HFFc6 (cell line): Measurements from ENCODE around the gene GABRG3. TPM values are rescaled to one million over a fixed set of nuclear protein-coding genes. Genes with fewer than 3 reads are reported as not detected.

Experiments
- DNase-seq: peaks from one replicate; pipeline ENCODE4 v3.0.0-alpha.2; 2018
- H3K27ac Mint-ChIP-seq: 2 replicates; pipeline ENCODE4 v1.8.0; 2020; ENCODE audit warnings: mild to moderate bottlenecking, mixed read lengths
- H3K27me3 Mint-ChIP-seq: 2 replicates; pipeline ENCODE4 v1.8.0; 2021; ENCODE audit warnings: mild to moderate bottlenecking, moderate library complexity, mixed read lengths; ENCODE audit not compliant: insufficient read depth
- H3K36me3 Mint-ChIP-seq: 2 replicates; pipeline ENCODE4 v1.8.0; 2021; ENCODE audit warnings: low read depth, mixed read lengths
- H3K4me1 Mint-ChIP-seq: 2 replicates; pipeline ENCODE4 v1.8.0; 2020; ENCODE audit warnings: low read depth, mixed read lengths
- H3K4me3 Mint-ChIP-seq: 2 replicates; pipeline ENCODE4 v1.8.0; 2020; ENCODE audit warnings: mild to moderate bottlenecking, moderate library complexity, mixed read lengths
- H3K9me3 Mint-ChIP-seq: 2 replicates; pipeline ENCODE4 v1.8.0; 2020; ENCODE audit warnings: mild to moderate bottlenecking, mixed read lengths
- total RNA-seq, 6 experiments: library from RNA; stranded (reverse); fragmentation: NEBNext Ultra II Directional; extraction: Animal tissue kit (Norgen Biotek cat#: 25700); gene quantifications; 2 replicates in 1 of 6; 3 replicates in 5 of 6; pipeline ENCODE4 v1.2.3, GENCODE V29; 2021
- TF ChIP-seq, protein P1 (sequence below): fragments of 200-600 bp; sonication (generic); IDR thresholded peaks from 2 replicates; pipeline ENCODE4 v1.5.0; 2021; ENCODE audit warnings: antibody characterized with exemption, mild to moderate bottlenecking

The GABRG3 gene
- total RNA-seq, 6 experiments from 2014 or later: not detected

DNA sequence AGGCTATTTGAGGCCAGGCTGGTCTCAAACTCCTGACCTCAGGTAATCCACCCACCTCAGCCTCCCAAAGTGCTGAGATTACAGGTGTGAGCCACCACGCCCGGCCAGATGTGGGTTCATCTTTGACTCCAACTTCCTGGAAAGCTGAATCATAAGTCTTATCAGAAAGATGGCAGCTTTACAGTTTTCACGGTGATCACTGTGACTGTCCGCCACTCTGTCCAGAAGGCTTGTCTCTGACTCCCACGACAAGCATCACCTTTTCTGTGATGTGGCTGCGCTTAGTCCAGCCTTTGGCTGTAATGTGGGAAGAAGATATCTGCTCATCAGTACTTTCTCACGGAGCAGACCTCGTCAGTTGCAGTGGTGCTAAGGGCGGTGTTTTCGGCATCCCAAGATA lies 527.7 kb downstream of the GABRG3 start:
- TF ChIP-seq, protein P1, sequence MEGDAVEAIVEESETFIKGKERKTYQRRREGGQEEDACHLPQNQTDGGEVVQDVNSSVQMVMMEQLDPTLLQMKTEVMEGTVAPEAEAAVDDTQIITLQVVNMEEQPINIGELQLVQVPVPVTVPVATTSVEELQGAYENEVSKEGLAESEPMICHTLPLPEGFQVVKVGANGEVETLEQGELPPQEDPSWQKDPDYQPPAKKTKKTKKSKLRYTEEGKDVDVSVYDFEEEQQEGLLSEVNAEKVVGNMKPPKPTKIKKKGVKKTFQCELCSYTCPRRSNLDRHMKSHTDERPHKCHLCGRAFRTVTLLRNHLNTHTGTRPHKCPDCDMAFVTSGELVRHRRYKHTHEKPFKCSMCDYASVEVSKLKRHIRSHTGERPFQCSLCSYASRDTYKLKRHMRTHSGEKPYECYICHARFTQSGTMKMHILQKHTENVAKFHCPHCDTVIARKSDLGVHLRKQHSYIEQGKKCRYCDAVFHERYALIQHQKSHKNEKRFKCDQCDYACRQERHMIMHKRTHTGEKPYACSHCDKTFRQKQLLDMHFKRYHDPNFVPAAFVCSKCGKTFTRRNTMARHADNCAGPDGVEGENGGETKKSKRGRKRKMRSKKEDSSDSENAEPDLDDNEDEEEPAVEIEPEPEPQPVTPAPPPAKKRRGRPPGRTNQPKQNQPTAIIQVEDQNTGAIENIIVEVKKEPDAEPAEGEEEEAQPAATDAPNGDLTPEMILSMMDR: no peak
- Mint-ChIP-seq H3K36me3 (no peaks in the 10 kb centered on the region), H3K27ac (no peak overlapping the region), H3K4me1 (no peaks in the 10 kb centered on the region), H3K27me3 (no peaks in the 10 kb centered on the region; the same call in 1 of the 2 replicates), H3K9me3 (peaks cover 53% of the 10 kb centered on the region), H3K4me3 (no peak overlapping the region)
- no peak for DNase-seq

DNA sequence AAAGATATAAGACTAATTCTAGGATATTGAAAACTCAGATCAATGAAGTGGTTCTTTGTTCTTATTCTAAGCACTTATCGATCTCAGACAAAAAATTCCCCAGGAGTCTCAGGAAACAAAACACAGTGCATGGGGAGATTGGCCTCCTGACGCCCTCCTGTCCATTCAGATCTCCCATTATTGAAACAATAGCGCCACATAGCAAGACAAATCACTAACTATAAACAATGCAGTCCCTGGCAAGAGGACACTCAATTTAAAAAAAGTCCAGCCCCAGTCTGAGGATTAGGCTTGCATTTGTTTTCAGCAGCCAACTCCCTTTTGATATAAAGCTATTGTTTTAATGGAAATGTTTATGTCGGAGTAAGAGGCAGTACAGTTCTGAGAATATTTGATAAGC lies 528.2 kb downstream of the GABRG3 start:
- H3K27me3 Mint-ChIP-seq: no peaks in the 10 kb centered on the region; the same call in 1 of the 2 replicates
- H3K27ac Mint-ChIP-seq: no peak overlapping the region
- TF ChIP-seq, protein P1: no peak
- no peaks in the 10 kb centered on the region for H3K4me1 Mint-ChIP-seq
- no peak overlapping the region for H3K4me3 Mint-ChIP-seq
- DNase-seq: no peak
- H3K36me3 Mint-ChIP-seq: no peaks in the 10 kb centered on the region
- H3K9me3 Mint-ChIP-seq: peaks cover 53% of the 10 kb centered on the region

DNA sequence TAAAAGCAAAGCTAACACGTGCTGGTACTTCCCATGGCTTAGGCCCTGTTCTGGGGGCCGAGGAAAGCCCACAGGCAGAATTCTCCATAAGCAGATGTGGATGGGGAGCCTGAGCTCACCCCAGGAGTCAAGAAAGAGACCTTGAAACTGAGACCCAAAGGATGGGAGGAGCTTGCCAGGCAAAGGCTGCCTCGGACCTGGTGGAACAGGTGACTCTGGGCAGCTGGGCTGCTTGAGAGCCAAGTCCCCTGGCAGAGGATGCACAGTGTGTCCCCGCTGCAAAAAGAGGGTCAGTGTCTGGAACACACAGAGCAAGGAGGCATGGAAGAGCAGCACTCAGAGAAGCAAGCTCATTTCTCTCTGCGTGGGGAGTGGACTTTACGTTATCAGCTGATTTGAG lies 528.7 kb downstream of the GABRG3 start:
- Mint-ChIP-seq H3K9me3 (peaks cover 51% of the 10 kb centered on the region), H3K27ac (no peak overlapping the region), H3K4me1 (no peaks in the 10 kb centered on the region), H3K27me3 (no peaks in the 10 kb centered on the region; the same call in 1 of the 2 replicates), H3K4me3 (no peak overlapping the region), H3K36me3 (no peaks in the 10 kb centered on the region)
- DNase-seq: no peak
- TF ChIP-seq, protein P1: no peak

DNA sequence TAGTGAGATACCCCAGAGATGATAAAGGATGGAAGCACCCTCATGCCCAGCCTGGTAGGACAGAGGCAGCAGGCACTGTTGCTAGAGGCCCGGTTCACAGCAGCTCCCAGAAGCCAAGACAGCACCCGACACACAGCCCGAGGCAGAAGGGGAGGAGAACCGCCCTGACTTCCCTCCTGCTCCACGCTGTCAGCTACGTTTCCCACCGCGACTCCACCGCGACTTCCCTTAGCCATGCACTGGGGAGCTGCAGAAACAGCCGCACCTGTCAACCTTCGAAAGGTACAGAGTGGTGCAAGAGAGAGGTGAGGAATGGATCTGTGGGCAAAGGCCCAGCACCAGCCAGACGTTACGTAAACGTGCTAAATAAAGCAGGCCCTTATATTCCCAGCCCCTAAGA lies 529.2 kb downstream of the GABRG3 start:
- peaks cover 46% of the 10 kb centered on the region for H3K9me3 Mint-ChIP-seq
- no peaks in the 10 kb centered on the region for H3K36me3 Mint-ChIP-seq
- H3K4me1 Mint-ChIP-seq: no peaks in the 10 kb centered on the region
- no peak overlapping the region for H3K4me3 Mint-ChIP-seq
- no peak for DNase-seq
- no peaks in the 10 kb centered on the region; the same call in 1 of the 2 replicates for H3K27me3 Mint-ChIP-seq
- TF ChIP-seq, protein P1: no peak
- H3K27ac Mint-ChIP-seq: no peak overlapping the region

DNA sequence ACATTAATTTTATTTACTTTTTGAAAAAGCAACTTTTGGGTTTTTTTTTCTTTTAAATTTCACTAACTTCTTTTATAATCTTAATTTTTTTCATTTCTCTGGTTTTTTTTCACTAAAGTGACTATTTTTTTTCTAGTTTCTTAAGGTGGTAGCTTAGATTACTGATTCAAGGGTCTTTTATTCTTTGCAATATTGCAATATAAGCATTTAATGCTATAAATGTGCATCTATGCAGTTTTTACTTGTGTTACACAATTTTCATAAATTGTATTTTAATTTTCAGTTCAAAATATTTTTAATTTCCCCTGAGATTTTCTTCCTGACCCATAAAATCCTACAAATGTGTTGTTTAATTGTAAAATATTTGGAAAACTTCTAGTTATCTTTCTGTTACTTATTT lies 535.8 kb downstream of the GABRG3 start:
- Mint-ChIP-seq H3K27ac (no peak overlapping the region), H3K36me3 (no peaks in the 10 kb centered on the region; the same call in 1 of the 2 replicates), H3K4me1 (no peaks in the 10 kb centered on the region), H3K27me3 (no peaks in the 10 kb centered on the region; the same call in 1 of the 2 replicates), H3K9me3 (peaks cover 42% of the 10 kb centered on the region), H3K4me3 (no peak overlapping the region)
- TF ChIP-seq, protein P1: no peak
- no peak for DNase-seq

DNA sequence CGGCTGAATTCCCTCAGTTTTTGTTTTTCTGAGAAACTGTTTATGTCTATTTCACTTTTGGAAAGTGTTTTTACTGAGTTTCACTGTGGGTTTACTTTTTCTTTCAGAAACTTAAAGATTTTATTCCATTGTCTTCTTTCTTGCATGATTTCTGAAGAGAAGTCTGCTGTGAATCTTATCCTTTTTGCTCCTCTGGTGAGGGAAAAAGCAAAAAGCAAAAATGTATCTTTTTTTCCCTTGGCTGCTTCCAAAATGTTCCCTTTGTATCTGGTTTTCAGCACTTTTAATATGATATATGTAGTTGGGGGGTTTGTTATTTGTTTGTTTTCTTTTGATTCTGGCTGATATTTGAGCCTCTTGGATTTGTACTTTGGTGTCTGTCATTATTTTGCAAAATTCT lies 538.0 kb downstream of the GABRG3 start:
- no peaks in the 10 kb centered on the region; the same call in 1 of the 2 replicates for H3K36me3 Mint-ChIP-seq
- no peak for DNase-seq
- no peaks in the 10 kb centered on the region; the same call in 1 of the 2 replicates for H3K27me3 Mint-ChIP-seq
- TF ChIP-seq, protein P1: no peak
- no peak overlapping the region for H3K27ac Mint-ChIP-seq
- no peak overlapping the region for H3K4me3 Mint-ChIP-seq
- peaks cover 43% of the 10 kb centered on the region for H3K9me3 Mint-ChIP-seq
- H3K4me1 Mint-ChIP-seq: no peaks in the 10 kb centered on the region
